GM19193 (cell line): Measurements from ENCODE around the gene GNB2.

Source experiments
- POLR2A ChIP-seq: IDR thresholded peaks from 4 replicates; pipeline ENCODE4 v1.6.1; 2011; ENCODE audit not compliant: insufficient read depth, insufficient read length; ENCODE audit errors: extremely low read depth

The GNB2 gene

DNA sequence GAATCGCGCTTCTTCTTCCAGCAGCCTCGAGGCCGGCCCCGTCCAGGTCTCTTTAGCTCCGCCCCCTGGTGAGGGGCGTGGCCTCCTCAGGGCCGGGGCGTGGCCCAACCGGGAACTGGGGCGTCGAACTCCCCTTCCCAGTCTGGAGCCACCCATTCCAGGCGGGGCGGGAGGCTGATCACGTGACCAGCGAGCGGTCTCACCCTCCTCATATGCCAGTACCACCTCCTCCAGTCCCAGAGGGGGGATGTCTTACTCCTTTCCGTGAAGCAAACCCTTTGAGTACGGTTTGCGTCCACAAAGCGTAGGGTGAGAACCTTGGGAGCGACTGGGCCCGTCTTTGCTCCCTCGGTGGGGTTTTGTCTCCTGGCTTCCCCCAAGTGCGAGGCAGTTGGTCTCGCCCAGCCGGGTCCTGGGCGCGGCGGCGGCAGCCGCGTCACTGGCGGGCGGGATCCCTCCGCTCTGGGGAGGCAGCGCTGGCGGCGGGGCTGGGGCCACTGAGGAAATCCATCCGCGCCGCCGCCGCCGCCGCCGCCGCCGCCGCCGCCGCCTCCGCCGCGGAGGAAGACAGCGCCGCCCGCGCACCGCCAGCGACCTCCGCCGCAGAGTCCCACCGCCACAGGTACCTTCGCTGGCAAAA, at the start of gene GNB2:
TSS of gene GNB2 (plus strand) at position 439 of the 640 bp plus-strand sequence. CDS start 2,526 bp downstream, outside the sequence.
- TF ChIP-seq POLR2A: peak; percentile 30

DNA sequence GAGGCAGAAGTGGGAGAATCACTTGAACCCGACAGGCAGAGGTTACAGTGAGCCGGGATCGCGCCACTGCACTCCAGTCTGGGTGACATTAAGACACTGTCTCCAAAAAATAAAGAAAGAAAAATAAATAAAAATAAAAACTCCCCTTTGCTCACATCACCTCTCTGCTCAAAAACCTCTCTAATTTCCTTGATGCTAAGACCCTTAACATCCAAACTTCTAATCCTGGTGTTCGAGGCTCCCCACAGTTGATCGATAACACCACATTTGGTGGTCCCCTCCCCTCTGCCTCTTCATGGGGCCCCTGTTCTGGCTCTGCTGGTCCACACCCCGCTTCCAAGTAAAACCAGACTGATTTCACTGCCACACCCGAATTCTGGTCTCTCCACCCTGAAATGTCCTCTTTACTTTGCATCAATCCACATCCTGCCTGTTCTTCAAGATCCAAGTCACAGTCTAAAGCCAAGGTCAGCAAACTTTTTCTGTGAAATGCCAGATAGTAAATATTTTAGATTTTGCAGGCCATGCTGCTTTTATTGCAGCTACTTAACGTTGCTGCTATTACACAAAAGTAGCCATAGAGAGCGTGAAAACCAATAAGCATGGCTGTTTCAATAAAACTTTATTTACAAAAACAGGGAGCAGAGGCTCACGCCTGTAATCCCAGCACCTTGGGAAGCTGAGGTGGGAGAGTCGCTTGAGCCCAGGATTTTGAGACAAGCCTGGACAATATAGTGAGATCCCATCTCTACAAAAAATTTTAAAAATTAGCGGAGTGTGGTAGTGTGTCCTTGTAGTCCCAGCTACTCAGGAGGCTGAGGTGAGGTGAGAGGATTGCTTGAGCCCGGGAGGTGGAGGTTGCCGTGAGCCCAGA, 49.4 kb upstream of the GNB2 start:
- TF ChIP-seq POLR2A: no peak

DNA sequence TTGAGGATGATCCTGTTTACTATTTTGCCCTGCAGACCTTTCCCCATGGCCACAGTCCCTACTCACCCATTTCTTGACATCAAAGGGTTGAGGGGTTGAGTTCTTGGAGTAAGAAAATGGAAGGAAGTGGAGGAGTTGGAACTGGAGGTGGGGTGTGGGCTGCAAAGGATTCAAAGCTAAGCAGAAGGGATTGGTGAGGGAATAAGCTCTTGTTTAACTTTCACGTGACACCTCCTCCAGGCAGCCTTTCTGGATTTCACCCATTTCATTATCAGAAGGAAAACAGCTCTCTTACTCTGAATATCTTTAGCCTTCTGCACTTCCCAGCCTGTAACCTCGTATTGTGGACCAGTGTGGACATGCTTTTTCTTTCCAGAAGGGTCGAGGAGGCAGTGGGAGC, 47.5 kb upstream of the GNB2 start:
- TF ChIP-seq POLR2A: no peak

DNA sequence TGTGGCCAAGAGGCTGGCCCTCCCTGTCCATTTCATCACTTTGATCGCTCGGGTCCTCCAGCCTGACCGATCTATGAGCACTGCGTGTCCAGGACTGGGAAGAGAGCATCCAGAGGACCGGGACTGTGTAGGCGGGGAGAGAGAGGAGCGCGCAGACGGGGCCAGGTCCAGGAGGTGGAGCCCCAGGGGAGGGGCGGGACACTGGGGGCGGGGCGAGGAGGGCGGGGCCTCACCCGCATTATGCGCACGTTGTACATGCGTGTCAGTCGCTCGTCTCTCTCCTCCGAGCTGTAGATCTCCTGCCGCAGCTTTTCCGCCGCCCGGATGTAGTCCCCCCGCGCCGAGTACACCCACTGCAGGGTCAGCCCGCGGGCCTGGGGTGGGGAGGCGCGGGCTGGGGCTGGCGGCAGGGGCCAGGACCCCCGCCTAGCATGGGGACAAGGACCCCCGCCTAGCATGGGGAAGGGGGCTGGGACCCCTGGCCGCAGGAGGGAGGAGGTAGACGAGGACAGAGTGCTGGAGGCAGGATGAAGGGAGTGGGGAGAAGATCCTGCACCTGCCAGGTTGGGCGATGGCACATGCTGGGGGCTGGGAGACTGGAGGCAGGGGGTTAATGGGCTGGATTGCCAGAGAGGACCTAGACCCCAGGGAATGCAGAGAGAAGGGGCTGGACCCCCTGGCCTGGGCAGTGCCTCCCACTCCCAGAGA, 46.9 kb upstream of the GNB2 start:
- no peak for TF ChIP-seq POLR2A

DNA sequence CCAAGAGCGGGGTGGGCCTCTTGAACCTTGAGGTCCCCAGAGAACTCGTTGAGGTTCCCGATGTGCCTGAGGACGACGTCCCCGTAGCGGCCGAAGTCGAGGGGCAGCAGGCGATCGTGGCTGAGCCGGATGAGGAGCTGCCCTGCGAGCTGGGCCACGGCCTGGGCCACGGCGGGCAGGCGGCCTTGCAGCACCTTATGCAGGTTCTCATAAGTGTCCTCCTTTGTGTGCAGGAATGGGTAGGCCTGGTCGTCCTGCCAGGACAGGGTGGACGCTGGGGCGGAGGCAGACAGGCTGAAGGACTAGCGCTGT, 46.3 kb upstream of the GNB2 start:
- TF ChIP-seq POLR2A: no peak

DNA sequence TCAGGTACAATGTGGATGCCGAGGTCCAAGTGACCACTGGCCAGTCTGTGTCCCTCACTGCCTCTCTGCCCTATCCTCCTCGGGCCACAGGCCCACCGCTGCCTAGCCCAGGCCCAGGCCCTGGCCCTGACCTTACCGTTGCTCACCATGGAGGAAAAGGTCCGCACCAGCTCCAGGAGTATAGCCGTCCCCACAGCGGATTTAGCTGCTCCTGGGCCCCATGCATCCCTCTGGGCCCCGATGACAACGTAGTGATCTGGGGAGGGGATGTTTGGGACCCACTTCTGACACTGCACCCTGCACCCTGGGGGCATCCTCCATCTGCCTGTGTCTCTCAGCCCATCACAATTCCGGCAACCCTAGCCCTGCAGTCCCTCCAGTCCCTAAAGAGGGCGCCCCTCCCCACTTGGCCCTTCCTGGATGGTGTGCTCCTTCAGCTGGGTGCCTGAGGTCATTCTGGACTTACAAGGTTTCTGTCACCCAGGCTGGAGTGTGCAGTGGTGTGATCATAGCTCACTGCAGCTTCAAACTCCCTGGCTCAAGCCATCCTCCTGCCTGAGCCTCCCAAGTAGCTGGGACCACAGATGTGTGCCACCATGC, 44.3 kb upstream of the GNB2 start:
- no peak for TF ChIP-seq POLR2A

DNA sequence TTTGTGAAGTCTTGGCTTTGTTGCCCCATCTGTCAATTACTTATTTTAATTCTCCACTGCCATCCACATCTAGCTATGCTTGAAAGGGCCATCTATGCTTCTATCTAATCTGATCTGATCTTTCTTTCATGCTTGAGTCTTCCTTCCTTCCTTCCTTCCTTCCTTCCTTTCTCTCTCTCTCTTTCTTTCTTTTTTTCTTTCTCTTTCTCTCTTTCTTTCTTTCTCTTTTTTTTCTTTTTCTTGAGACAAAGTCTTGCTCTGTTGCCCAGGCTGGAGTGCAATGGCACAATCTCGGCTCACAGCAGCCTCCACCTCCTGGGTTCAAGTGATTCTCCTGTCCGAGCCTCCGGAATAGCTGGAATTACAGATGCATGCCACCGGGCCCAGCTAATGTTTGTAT, 43.5 kb upstream of the GNB2 start:
- no peak for TF ChIP-seq POLR2A

DNA sequence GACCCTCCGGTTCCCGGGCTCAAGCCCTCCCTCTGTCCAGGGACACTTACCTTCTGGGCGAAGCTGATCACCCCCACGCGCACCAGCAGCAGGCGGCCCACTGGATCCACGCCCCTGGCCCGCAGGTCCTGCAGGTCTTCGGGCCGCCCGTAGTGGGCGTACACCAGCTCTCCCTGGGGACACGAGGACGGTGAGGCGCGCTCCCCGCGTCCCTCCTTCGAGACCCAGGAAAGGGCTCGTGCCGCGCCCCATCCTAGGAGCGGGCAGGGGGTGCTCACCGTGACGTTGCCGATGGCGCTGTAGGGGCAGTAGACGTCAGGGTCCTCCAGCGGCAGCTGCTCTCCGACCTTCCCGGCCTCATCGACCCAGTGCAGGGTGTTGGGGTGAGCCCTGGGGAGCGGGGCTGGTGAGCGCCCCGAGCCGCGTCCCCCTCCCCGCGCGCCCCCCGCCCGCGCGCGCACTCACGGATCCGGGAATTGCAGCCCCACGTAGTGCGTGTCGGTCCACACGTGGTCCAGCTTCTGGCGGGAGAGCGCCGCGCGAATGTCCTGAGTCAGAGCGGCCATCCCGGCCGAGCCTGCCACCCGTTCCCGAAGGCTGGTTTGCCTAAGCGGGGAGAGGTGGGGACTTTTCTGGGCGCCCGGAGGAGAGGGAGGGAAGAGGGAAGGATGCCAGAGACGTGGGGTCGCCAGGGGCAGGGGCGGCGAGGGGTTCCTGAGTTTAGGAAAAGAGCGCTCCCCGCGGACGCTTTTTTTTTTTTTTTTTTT, 40.4 kb upstream of the GNB2 start:
- TF ChIP-seq POLR2A: no peak

DNA sequence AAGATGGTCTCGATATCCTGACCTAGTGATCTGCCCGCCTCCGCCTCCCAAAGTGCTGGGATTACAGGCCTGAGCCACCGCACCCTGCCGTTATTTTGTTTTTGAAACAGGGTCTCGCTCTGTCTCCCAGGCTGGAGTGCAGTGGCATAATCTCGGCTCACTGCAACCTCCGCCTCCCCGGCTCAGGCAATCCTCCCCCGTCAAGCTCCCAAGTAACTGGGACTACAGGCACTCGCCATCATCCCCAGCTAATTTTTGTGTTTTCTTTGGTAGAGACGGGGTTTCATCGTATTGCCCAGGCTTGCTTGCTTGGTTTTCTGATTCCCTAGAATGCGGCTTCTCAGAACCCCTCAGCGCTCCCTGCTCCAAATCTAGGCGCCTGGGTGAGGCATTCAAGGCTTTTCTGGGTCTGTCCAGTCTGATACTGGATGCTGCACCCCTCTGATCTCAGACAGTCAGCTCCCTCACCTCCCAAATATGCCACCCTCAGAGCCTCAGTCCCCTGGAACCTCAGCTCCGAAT, 33.5 kb upstream of the GNB2 start:
- no peak for TF ChIP-seq POLR2A

DNA sequence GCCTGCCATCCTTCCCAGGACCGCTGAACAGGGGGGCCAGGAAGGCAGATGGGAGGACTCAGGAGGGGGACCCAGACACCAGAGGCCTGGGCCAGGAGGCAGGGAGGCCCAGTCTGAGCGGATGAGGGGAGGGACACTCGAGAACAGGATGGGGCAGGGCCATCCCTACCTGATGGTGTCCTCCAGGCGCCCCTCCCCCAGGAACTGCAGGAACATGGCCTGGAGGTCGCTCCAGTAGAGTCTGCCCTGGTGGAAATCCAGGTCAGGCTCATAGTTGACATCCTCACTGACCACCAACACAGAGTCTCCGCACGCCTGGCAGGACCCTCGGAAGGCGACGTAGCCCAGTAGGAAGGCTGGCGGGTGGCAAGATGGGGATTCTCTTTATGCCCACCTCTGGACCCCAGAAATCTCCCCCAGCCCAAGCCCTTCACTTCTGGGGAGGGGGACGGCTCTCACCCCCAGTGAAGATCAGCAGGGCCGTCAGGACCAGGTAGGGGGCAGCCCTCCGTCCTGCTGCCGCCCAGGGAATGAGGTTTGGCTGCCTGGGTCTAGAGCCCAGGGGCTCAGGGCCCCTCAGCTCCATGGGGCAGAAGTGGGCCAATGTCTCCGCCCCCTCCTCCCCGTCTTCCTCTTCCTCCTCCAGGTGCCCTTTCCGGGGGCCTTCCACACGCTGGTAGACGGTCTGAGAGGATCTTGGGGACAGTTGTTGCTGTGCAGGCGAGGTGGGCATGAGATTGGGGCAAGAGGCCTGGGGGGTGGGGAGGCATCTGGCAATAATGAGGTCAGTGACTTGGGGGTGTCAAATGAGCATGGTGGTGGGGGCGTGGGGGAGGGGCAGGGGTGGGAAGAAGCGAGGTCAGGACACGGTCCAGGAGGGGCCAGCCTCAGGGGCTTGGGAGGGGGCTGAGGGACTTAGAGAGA, 32.8 kb upstream of the GNB2 start:
- no peak for TF ChIP-seq POLR2A

DNA sequence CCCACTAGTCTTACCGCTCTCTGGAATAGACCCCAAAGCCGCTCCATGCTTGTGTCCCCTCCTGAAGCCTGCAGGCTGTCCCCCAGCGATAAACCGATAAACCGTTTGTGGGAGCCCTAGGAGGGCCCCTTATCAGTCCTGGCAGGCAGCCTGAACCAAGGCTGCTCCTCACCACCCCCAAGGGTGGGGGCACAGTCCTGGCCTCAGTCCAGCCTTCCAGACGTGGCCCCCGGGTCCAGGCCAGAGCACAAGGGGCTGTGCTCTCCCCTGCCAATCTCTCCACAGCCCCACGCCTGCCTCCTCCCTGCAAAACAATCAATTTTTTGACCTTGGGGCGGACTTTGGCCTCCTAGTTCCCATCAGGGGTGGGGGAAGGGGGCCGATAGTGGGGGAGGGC, 32.1 kb upstream of the GNB2 start, which contains the start of gene TFR2:
TSS of gene TFR2 (minus strand) at position 90 of the 397 bp plus-strand sequence. CDS start at position 47, 43 bp downstream.
- TF ChIP-seq POLR2A: no peak

DNA sequence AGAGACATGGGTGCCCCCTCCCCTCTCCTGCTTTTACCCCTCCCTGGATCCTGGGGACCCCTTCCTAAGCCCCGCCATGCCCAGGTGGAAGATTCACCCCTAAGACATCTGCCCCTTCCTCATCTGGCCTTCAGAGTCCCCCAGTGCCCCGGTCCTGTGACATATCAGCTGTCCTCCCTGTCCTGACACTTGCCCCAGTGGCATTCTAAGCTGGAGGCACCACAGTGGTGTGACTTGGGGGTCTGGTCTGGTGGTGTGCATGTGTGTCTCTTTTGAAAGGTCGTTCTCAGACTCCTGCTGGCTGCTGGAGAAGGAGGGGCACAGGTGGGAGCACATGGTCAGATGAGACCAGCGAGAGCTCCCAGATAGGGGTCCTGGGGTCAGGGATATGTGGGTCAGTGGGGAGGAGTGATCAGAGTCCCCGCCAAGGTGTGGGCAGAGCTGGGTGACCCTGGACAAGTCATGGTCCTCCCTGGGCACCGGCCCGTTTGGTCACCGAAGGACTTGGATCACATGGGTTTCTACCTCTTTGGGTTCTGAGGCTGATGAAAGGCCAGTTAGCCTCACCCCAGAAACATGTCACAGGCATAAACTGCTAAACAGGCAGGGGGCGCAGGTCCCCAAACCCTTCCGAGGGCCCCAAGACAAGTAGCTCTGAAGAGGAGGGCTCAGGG, 31.5 kb upstream of the GNB2 start:
- no peak for TF ChIP-seq POLR2A

DNA sequence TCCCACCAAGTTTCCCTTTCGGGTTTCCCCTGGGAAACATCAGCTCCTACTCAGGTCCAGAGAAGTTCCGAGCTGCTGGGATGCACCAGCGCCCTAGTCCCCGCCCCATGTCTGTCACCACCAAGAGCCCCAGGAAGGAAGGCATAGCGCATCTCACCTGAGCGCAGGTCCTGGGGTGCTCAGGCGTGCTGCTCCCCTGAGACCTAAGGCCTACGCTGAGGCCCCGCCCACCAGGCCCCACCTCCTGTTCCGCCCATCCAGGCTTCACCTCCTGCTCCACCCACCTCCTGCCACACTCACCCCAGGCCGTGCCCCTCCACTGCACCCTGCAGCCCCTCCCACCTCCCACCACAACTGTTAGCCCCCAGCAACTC, 31.0 kb upstream of the GNB2 start:
- no peak for TF ChIP-seq POLR2A

DNA sequence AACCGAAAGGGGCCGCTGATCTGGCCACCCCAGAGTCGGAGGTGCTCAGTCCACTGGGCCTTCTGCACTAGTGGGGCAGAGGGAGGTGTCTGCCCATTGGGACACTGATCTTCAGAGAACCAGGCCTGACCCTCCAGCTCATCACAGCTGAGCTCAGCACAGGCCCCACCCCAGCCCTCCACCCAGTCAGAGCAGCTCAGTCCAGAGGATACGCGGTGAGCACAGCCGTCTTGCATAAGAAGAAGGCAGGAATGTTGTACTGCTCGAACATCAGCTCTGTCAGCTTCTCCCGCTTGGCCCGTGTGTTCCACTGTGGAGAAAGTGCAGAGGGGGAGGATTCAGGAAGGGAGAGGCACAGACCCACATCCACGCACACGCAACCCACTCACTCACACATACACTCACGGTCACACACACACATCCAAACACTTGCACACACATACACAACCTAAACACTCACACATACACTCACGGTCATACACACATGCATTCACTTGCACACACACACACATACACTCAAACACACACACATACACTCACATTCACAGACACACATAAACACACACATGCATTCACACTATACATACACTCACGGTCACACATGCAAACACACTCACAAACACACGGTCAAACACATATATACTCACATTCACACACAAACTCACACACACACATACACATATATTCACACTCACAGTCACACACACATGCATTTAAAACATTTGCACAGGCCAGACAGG, 23.5 kb upstream of the GNB2 start:
- no peak for TF ChIP-seq POLR2A
